ENCODE results near the gene IFNLR1. TPM values are rescaled to one million over a fixed set of nuclear protein-coding genes. Genes with fewer than 3 reads are reported as not detected.

Gene IFNLR1
- total RNA-seq, 2 donors from 2014 or later = 0.14 TPM; not detected in 1

DNA sequence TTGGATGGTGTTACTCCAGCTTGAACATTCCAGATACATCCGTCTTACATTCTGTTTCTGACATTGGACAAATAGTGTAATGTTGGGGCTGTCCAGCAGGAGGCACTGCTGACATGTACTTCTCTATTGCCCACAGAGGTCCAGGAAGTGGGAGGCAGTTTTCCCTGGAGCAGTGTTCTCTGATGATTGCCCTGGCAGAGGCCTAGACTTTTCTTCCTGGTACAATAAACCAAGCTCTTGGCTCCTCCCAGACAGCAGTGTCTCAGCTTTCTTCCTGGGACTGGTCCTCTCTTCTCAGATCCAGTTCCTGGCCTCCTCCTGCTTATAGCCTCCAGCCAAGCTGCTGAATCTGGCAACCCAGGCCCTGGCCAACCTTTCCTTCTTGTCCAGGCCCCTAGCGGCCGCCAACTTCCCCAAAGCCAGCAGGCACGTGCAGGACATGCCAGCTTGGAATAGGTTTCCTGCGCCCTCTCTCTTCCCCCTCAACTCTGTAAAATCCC is 14.9 kb upstream of the IFNLR1 start:
- ATAC-seq (ENCODE audit: insufficient number of reproducible peaks, low FRiP score, low read depth) (no peak), DNase-seq (ENCODE audit: low spot score) (peak; percentile 57)
- Histone ChIP-seq H3K4me3 (no peak overlapping the region), H3K36me3 (no peaks in the 10 kb centered on the region), H3K27ac (no peak overlapping the region), H3K4me1 (ENCODE audit: control insufficient read depth in 1 of 2, low read depth in 2 of 2) (peaks cover 0 to 3% of the 10 kb centered on the region in 2 donors), H3K9me3 (no peaks in the 10 kb centered on the region), H3K27me3 (replicated peaks; ENCODE audit: insufficient read depth) (no peaks in the 10 kb centered on the region)
- TF ChIP-seq, protein P1, sequence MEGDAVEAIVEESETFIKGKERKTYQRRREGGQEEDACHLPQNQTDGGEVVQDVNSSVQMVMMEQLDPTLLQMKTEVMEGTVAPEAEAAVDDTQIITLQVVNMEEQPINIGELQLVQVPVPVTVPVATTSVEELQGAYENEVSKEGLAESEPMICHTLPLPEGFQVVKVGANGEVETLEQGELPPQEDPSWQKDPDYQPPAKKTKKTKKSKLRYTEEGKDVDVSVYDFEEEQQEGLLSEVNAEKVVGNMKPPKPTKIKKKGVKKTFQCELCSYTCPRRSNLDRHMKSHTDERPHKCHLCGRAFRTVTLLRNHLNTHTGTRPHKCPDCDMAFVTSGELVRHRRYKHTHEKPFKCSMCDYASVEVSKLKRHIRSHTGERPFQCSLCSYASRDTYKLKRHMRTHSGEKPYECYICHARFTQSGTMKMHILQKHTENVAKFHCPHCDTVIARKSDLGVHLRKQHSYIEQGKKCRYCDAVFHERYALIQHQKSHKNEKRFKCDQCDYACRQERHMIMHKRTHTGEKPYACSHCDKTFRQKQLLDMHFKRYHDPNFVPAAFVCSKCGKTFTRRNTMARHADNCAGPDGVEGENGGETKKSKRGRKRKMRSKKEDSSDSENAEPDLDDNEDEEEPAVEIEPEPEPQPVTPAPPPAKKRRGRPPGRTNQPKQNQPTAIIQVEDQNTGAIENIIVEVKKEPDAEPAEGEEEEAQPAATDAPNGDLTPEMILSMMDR (IDR thresholded peaks at IDR 0.05) = peak; percentile 58

DNA sequence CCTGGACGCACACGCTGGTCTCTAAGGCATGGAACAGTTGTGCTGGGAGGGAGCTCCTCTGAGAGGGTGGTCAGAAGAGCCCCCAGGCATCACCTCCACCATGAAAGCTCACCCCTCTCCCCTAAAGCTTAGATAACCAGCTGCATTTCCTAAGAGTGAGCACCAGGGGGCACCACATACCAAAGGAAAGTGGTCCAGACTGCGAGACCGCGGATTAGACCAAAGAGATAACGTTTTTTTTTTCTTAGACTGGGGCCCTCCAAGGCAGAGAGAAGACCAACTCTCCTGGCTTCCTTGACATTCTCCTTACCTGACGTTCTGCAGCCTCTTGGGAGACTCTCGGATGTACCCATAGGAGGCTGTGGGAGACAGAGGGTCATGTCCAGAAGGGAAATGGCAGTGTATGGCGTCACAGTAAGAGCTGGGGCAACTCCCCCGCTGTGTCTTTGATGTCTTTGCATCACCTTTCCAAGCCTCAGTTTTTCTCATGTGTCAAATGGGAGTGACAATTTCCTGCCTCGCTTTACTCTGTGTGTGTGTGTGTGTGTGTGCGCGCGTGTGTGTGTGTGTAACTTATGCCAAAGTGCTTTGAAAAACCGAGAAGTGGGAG is 12.3 kb upstream of the IFNLR1 start:
- Histone ChIP-seq H3K27ac (no peak overlapping the region), H3K4me1 (ENCODE audit: control insufficient read depth in 1 of 2, low read depth in 2 of 2) (peaks cover 0 to 3% of the 10 kb centered on the region in 2 donors), H3K27me3 (replicated peaks; ENCODE audit: insufficient read depth) (no peaks in the 10 kb centered on the region), H3K9me3 (no peaks in the 10 kb centered on the region), H3K36me3 (no peaks in the 10 kb centered on the region), H3K4me3 (no peak overlapping the region)
- peak; percentile 23 for ATAC-seq (ENCODE audit: insufficient number of reproducible peaks, low FRiP score, low read depth)
- TF ChIP-seq, protein P1 (IDR thresholded peaks at IDR 0.05) = peak; percentile 89
- DNase-seq (ENCODE audit: low spot score) = no peak

DNA sequence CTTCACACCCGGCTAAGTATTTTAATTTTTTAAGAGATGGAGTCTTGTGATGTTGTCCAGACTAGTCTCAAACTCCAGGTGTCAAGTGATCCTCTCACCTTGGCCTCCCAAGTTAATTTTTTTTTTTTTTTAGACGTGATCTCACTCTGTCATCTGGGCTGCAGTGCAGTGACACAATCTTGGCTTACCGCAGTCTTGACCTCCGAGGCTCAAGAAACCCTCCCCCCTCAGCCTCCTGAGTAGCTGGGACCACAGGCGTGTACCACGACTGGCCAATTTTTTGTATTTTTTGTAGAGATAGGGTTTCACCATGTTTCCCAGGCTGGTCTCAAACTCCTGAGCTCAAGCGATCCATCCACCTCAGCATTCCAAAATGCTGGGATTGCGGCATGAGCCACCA is 11.7 kb upstream of the IFNLR1 start:
- H3K4me3 ChIP-seq = no peak overlapping the region
- H3K36me3 ChIP-seq = no peaks in the 10 kb centered on the region
- peaks cover 0 to 3% of the 10 kb centered on the region in 2 donors for H3K4me1 ChIP-seq (ENCODE audit: control insufficient read depth in 1 of 2, low read depth in 2 of 2)
- no peaks in the 10 kb centered on the region for H3K9me3 ChIP-seq
- no peak for DNase-seq (ENCODE audit: low spot score)
- H3K27ac ChIP-seq = no peak overlapping the region
- H3K27me3 ChIP-seq (replicated peaks; ENCODE audit: insufficient read depth) = no peaks in the 10 kb centered on the region
- no peak for ATAC-seq (ENCODE audit: insufficient number of reproducible peaks, low FRiP score, low read depth)
- TF ChIP-seq, protein P1 (IDR thresholded peaks at IDR 0.05) = no peak

DNA sequence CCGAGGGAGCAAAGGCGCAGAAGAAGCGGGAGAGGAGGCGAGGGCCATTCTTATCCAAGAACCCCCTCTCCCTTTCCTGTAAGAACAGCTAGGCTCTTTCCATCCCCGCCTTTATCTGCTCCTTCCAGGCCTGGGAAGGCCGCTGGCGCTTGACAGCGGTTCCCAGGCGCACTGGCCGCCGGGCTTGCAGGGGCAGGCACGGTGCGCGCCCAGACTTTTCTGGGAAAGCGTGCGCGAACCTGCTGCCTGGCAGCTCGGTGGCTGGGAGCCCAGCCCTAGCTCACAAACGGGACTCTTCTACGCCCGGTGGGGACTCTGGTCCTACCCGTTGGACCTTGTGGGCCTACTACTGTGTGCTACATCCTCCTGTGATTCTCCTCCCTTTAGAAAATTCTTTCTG is 8.8 kb upstream of the IFNLR1 start:
- no peak overlapping the region for H3K4me3 ChIP-seq
- no peak for ATAC-seq (ENCODE audit: insufficient number of reproducible peaks, low FRiP score, low read depth)
- no peaks in the 10 kb centered on the region for H3K36me3 ChIP-seq
- no peak overlapping the region for H3K27ac ChIP-seq
- TF ChIP-seq, protein P1 (IDR thresholded peaks at IDR 0.05) = no peak
- H3K27me3 ChIP-seq (replicated peaks; ENCODE audit: insufficient read depth) = no peaks in the 10 kb centered on the region
- peaks cover 0 to 3% of the 10 kb centered on the region in 2 donors for H3K4me1 ChIP-seq (ENCODE audit: control insufficient read depth in 1 of 2, low read depth in 2 of 2)
- DNase-seq (ENCODE audit: low spot score) = no peak
- no peaks in the 10 kb centered on the region for H3K9me3 ChIP-seq

DNA sequence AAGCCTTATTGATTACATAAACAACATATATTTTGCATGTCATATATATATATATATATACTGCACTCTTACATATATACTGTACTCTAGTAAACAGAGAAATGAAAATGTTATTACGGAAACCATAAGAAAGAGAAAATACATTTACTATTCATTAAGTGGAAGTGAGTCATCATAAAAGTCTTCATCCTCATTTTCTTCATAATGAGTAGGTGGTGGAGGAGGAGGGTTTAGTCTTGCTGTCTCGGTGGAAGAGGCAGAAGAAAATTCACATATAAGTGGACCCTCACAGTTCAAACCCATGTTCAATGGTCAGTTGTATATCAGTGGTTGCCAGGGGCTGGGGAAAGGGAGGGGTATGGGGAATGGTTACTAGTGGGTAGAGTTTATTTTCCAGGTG is 8.0 kb upstream of the IFNLR1 start:
- DNase-seq (ENCODE audit: low spot score) (no peak), ATAC-seq (ENCODE audit: insufficient number of reproducible peaks, low FRiP score, low read depth) (no peak)
- Histone ChIP-seq H3K4me1 (ENCODE audit: control insufficient read depth in 1 of 2, low read depth in 2 of 2) (peaks cover 0 to 3% of the 10 kb centered on the region in 2 donors), H3K27ac (no peak overlapping the region), H3K27me3 (replicated peaks; ENCODE audit: insufficient read depth) (no peaks in the 10 kb centered on the region), H3K36me3 (no peaks in the 10 kb centered on the region), H3K9me3 (no peaks in the 10 kb centered on the region), H3K4me3 (no peak overlapping the region)
- TF ChIP-seq, protein P1 (IDR thresholded peaks at IDR 0.05) = no peak
